GM21367 (cell line): ENCODE data around the gene DEAF1.

Experiments used
- ATAC-seq: cut with Tn5 transposase; IDR thresholded peaks from one replicate; pipeline ENCODE4 v1.9.1; 2021; ENCODE audit not compliant: unreplicated experiment

Gene DEAF1

GRCh38 chr11:722346-722811 lies 27.4 kb upstream of the DEAF1 start:
- no peak for ATAC-seq

- no peak for ATAC-seq
These were observed 26.8 kb upstream of the DEAF1 start for GRCh38 chr11:721741-722345.

GRCh38 chr11:721247-721740 lies 26.3 kb upstream of the DEAF1 start:
- no peak for ATAC-seq

- ATAC-seq, result no peak
These were observed 25.7 kb upstream of the DEAF1 start for GRCh38 chr11:720642-721246.

GRCh38 chr11:720017-720641 lies 25.1 kb upstream of the DEAF1 start:
- no peak for ATAC-seq

- no peak for ATAC-seq
These were observed 24.4 kb upstream of the DEAF1 start for GRCh38 chr11:719214-720016.

GRCh38 chr11:714436-714835 lies 19.4 kb upstream of the DEAF1 start:
- ATAC-seq, result no peak

GRCh38 chr11:709109-709997 lies 14.3 kb upstream of the DEAF1 start:
- ATAC-seq, result no peak

GRCh38 chr11:708511-708910 lies 13.5 kb upstream of the DEAF1 start:
- ATAC-seq, result no peak

GRCh38 chr11:707817-708420 lies 12.9 kb upstream of the DEAF1 start:
- no peak for ATAC-seq

- ATAC-seq, result no peak
These were observed 12.2 kb upstream of the DEAF1 start for GRCh38 chr11:706957-707816.

- ATAC-seq, result no peak
These were observed 11.5 kb upstream of the DEAF1 start for GRCh38 chr11:706439-706956.

- no peak for ATAC-seq
These were observed 10.8 kb upstream of the DEAF1 start, which contains the start of gene EPS8L2 for GRCh38 chr11:705646-706438. Gene EPS8L2 (plus strand): TSS chr11:706231. CDS start chr11:709408, 3,177 bp downstream.

GRCh38 chr11:704781-705645 lies 10.0 kb upstream of the DEAF1 start:
- ATAC-seq, result no peak

- ATAC-seq, result no peak
These were observed 9.2 kb upstream of the DEAF1 start for GRCh38 chr11:704228-704674.

GRCh38 chr11:703506-703905 lies 8.5 kb upstream of the DEAF1 start:
- no peak for ATAC-seq
